Stimulated activated CD4-positive, alpha-beta T cell treated with anti-CD3 and anti-CD28 coated beads, Interleukin-1b, Interleukin-23, amount 100 ng/mL, for 48 hours (primary cell): ENCODE measurements around the gene CSAG3.
"Not testable (repeated sequence)": the region's sequence is repeated elsewhere in the genome, so short reads cannot be mapped to it uniquely, and the experiment has no call there.

Experiments used
- DNase-seq: peaks from one replicate; pipeline ENCODE4 v3.0.0-alpha.2; 2020

Gene CSAG3

DNA sequence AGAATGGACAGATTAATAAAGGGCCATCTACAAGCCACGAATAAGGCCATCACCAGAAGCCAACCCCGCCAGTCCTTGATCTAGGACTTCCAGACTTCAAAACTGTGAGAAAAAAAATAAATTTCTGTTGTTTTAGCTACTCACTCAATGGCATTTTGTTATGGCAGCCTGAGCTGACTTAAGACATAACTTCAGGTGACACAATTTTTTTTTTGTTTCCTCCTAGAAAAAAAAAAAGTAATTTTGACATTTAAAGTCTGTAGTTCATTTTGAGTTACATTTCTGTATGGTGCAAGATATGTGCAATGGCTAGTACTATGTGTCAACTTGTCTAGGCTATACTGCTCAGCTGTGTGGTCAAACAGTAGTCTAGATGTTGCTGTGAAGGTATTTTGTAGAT lies at the start of gene CSAG3:
TSS of gene CSAG3 (plus strand) at position 301 of the 400 bp plus-strand sequence.
- not testable (repeated sequence) for DNase-seq

- not testable (repeated sequence) for DNase-seq
Measured at GRCh38 chrX:152713195-152713594, 45.8 kb upstream of the CSAG3 start.

- DNase-seq, result not testable (repeated sequence)
Measured at GRCh38 chrX:152713815-152714787, 44.9 kb upstream of the CSAG3 start, which contains the start of gene MAGEA2B. Gene MAGEA2B, plus strand, starts transcription at chrX:152714628. Its CDS starts 2,479 bp downstream, at chrX:152717107.

DNA sequence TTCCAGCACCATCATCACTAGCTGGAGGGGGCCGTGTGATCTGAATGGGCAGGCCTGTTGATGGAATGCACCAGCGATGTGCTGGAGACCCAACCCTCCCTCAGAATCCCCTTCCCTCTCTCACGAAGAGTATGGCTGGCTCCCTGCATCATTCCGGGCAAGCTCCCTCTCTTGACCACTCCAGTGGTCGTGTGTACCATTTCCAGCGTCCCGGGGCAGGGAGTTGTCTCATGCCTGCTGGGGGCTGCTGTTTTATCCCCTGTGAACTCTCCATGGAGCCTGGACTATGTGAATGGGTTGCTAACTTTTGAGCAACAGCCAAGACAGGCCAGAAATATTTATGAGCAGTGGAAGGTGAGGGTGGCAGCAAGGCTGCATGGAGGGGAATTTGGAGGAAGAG lies 33.6 kb upstream of the CSAG3 start:
- DNase-seq, result no peak

DNA sequence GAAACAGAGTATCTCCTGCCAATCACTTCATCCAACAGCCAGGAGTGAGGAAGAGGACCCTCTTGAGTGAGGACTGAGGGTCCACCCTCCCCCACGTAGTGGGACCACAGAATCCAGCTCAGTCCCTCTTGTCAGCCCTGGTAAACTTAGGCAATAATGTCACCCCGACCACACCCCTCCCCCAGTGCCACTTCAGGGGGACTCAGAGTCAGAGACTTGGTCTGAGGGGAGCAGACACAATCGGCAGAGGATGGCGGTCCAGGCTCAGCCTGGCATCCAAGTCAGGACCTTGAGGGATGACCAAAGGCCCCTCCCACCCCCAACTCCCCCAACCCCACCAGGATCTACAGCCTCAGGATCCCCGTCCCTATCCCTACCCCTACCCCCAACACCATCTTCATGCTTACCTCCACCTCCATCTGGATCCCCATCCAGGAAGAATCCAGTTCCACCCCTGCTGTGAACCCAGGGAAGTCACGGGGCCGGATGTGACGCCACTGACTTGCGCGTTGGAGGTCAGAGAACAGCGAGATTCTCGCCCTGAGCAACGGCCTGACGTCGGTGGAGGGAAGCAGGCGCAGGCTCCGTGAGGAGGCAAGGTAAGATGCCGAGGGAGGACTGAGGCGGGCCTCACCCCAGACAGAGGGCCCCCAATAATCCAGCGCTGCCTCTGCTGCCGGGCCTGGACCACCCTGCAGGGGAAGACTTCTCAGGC lies 25.6 kb upstream of the CSAG3 start, which contains the start of the genes CSAG1 and MAGEA12:
TSS of gene CSAG1 (minus strand) at position 461 of the 715 bp plus-strand sequence. CDS start 1,261 bp downstream, outside the sequence.
TSS of gene MAGEA12 (plus strand) at position 497 of the 715 bp plus-strand sequence. CDS start 2,405 bp downstream, outside the sequence.
- no peak for DNase-seq

- DNase-seq, result not testable (repeated sequence)
Measured at GRCh38 chrX:152734143-152734858, 24.7 kb upstream of the CSAG3 start.

DNA sequence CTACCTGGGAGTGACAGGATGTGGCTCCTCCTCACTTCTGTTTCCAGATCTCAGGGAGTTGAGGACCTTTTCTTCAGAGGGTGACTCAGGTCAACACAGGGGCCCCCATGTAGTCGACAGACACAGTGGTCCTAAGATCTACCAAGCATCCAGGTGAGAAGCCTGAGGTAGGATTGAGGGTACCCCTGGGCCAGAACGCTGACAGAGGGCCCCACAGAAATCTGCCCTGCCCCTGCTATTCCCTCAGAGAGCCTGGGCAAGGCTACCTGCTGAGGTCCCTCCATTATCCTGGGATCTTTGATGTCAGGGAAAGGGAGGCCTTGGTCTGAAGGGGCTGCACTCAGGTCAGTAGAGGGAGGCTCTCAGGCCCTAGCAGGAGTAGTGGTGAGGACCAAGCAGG lies 23.9 kb upstream of the CSAG3 start:
- no peak for DNase-seq

GRCh38 chrX:152735860-152736511 lies 23.0 kb upstream of the CSAG3 start:
- no peak for DNase-seq

GRCh38 chrX:152736528-152736927 lies 22.5 kb upstream of the CSAG3 start:
- DNase-seq, result not testable (repeated sequence)

- DNase-seq, result no peak
Measured at GRCh38 chrX:152738560-152738959, 20.5 kb upstream of the CSAG3 start.

- DNase-seq, result not testable (repeated sequence)
Measured at GRCh38 chrX:152753686-152754650, 5.0 kb upstream of the CSAG3 start, which contains the start of gene MAGEA2. Gene MAGEA2, minus strand, starts transcription at chrX:152753842. Its CDS starts 2,479 bp downstream, at chrX:152751363.

- not testable (repeated sequence) for DNase-seq
Measured at GRCh38 chrX:152754871-152755270, 4.1 kb upstream of the CSAG3 start.

- DNase-seq, result not testable (repeated sequence)
Measured at GRCh38 chrX:152759544-152759943, 526 bp downstream of the CSAG3 start.

- DNase-seq, result not testable (repeated sequence)
Measured at GRCh38 chrX:152761582-152761981, 2.6 kb downstream of the CSAG3 start.

DNA sequence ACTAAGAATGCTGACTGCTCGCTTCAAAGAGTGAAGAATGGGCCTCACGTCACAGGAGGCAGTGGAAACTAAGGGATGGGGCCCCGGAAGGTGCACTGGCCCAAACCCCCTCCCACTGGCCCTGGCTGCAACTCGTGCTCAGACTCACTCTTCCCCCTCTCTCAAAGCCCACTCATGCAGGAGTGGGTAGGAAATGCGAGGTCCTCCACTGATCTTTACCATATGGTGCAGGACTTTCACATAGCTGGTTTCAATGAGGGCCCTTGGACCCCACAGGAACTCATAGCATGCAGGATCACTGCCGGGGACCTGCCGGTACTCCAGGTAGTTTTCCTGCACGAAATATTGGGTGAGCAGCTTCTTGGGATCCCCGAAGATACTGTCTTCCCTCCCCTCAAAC lies 7.5 kb downstream of the CSAG3 start:
- not testable (repeated sequence) for DNase-seq

GRCh38 chrX:152769549-152770289 lies 10.7 kb downstream of the CSAG3 start, which contains the start of gene MAGEA6:
Gene MAGEA6, minus strand, starts transcription at chrX:152769689. Its CDS starts 2,039 bp downstream, at chrX:152767650.
- DNase-seq, result not testable (repeated sequence)

- not testable (repeated sequence) for DNase-seq
Measured at GRCh38 chrX:152787062-152787461, 28.0 kb downstream of the CSAG3 start.

DNA sequence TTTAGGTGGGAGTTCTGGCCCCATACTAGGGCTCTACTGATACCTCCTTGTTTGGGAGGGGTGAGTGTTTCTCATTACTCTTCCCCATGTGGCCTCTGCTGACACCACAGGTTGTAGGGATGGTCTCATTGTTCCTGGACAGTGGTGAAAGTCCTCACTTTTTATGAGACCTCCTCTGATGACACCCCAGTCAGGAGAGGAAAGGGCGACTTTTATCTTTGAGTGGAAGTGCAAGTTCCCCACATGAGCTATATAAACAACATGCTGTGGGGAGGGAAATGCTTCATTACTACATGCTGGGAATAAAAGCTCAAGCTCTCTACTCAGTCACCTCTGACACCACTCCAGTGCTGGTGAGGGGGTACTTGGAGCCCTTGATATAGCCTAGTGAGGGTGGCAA lies 39.9 kb downstream of the CSAG3 start:
- DNase-seq, result no peak

DNA sequence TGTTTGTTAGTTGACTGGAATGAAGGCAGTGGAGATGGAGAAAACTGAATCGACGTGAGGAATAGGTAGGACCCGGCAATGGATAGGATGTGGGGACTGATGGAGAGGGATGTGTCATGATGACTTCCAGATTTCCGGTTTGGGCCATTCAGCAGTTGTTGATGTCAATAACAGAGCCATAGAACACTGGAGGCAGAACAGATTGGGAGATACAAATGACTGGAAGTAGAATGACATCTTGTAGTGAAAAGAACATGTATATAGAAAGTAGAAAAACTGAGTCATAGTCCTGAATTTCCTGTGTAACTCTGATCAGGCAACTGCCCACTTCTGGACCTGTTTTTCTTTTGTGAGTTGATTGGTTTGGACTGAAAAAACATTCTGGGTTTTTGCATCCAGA lies 47.0 kb downstream of the CSAG3 start:
- no peak for DNase-seq
